Neural progenitor cell (in vitro differentiated cells): ENCODE results near the gene LRP1B. TPM values are rescaled to one million over a fixed set of nuclear protein-coding genes. Genes with fewer than 3 reads are reported as not detected.

Experiments used
- DNase-seq: peaks from one replicate; pipeline ENCODE4 v3.0.0-alpha.2; 2016; ENCODE audit warnings: low spot score
- H2AFZ ChIP-seq: fragments of 200-600 bp; sonication (generic); replicated peaks from 2 replicates; pipeline ENCODE4 v1.6.1; 2016; ENCODE audit warnings: antibody characterized with exemption
- H3F3A ChIP-seq: fragments of 200-600 bp; sonication (generic); 2 replicates; pipeline ENCODE4 v1.6.1; 2016; ENCODE audit warnings: antibody characterized with exemption, low read depth
- H3K27ac ChIP-seq: fragments of 200-600 bp; sonication (generic); 2 replicates; pipeline ENCODE4 v1.5.1; 2016; ENCODE audit warnings: mild to moderate bottlenecking
- H3K27me3 ChIP-seq: fragments of 200-600 bp; sonication (generic); 2 replicates; pipeline ENCODE4 v1.6.1; 2016; ENCODE audit warnings: mild to moderate bottlenecking, moderate library complexity
- H3K36me3 ChIP-seq: fragments of 200-600 bp; sonication (generic); 2 replicates; pipeline ENCODE4 v1.5.1; 2016
- H3K4me1 ChIP-seq: fragments of 200-600 bp; sonication (generic); 2 replicates; pipeline ENCODE4 v1.6.1; 2016; ENCODE audit warnings: mixed run types
- H3K4me2 ChIP-seq: fragments of 200-600 bp; sonication (generic); 2 replicates; pipeline ENCODE4 v1.6.1; 2016
- H3K4me3 ChIP-seq: fragments of 200-600 bp; sonication (generic); 2 replicates; pipeline ENCODE4 v1.5.1; 2016
- H3K79me2 ChIP-seq: fragments of 200-600 bp; sonication (generic); 2 replicates; pipeline ENCODE4 v1.6.1; 2016; ENCODE audit warnings: low read depth
- H3K9ac ChIP-seq: fragments of 200-600 bp; sonication (generic); 2 replicates; pipeline ENCODE4 v1.6.1; 2016
- H3K9me3 ChIP-seq: fragments of 200-600 bp; sonication (generic); 2 replicates; pipeline ENCODE4 v1.5.1; 2016; ENCODE audit warnings: low read depth
- H4K20me1 ChIP-seq: fragments of 200-600 bp; sonication (generic); 2 replicates; pipeline ENCODE4 v1.6.1; 2016; ENCODE audit warnings: low read depth
- H3K27ac Mint-ChIP-seq: 3 replicates; pipeline ENCODE4 v1.8.0; 2021; ENCODE audit warnings: mixed read lengths
- H3K27me3 Mint-ChIP-seq: 2 replicates; pipeline ENCODE4 v1.8.0; 2022; ENCODE audit warnings: low read depth, mild to moderate bottlenecking, inconsistent platforms, moderate library complexity, mixed read lengths; ENCODE audit not compliant: insufficient read depth
- H3K36me3 Mint-ChIP-seq: 3 replicates; pipeline ENCODE4 v1.8.0; 2021; ENCODE audit warnings: mixed read lengths
- H3K4me1 Mint-ChIP-seq: 3 replicates; pipeline ENCODE4 v1.8.0; 2021; ENCODE audit warnings: mixed read lengths
- H3K4me3 Mint-ChIP-seq: 3 replicates; pipeline ENCODE4 v1.8.0; 2021; ENCODE audit warnings: mild to moderate bottlenecking, moderate library complexity, mixed read lengths
- H3K9me3 Mint-ChIP-seq: 3 replicates; pipeline ENCODE4 v1.8.0; 2020; ENCODE audit warnings: mixed read lengths
- EZH2 ChIP-seq: fragments of 200-600 bp; sonication (generic); IDR thresholded peaks from 2 replicates; pipeline ENCODE4 v1.6.1; 2017; ENCODE audit warnings: antibody characterized with exemption, mild to moderate bottlenecking, moderate library complexity
- EZH2phosphoT487 ChIP-seq: fragments of 200-600 bp; sonication (generic); IDR thresholded peaks from 2 replicates; pipeline ENCODE4 v1.6.1; 2017; ENCODE audit warnings: antibody characterized with exemption
- total RNA-seq: library from RNA; depleted of rRNA; stranded (reverse); fragments of >200 nt; gene quantifications from 2 replicates; pipeline ENCODE4 v1.2.3, GENCODE V29; 2015; ENCODE audit warnings: low replicate concordance
- TF ChIP-seq, protein P1 (sequence below): fragments of 200-600 bp; sonication (generic); IDR thresholded peaks from 2 replicates; pipeline ENCODE4 v1.5.1; 2017; ENCODE audit warnings: antibody characterized with exemption, mild to moderate bottlenecking

The LRP1B gene
- total RNA-seq, 1 donor from 2014 or later: not detected

DNA sequence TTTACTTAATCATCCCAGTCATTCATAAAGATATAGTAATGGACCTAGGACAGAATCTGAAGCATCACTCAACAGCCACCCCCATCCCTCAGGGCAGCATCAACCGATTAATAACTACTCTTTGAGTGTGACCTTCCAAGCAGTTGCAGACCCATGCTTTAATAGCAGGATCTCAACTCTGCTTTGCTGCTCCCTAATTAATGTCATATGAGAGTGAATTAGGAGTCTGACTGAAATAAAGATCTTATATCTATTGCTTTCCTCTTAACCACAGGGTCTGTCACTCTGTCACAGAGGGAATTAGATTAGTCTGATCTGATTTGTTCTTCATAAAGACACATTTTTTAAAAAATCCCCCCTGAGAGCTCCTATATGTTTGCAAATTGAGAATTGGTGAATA lies 46.1 kb upstream of the LRP1B start:
- Mint-ChIP-seq H3K4me1 (peaks cover 17% of the 10 kb centered on the region), H3K27me3 (peaks cover 2% of the 10 kb centered on the region), H3K36me3 (no peaks in the 10 kb centered on the region), H3K4me3 (no peak overlapping the region), H3K9me3 (no peaks in the 10 kb centered on the region), H3K27ac (peak overlapping the region; percentile 25)
- Histone ChIP-seq H3K9me3 (no peaks in the 10 kb centered on the region), H3K36me3 (no peaks in the 10 kb centered on the region), H3K4me3 (no peak overlapping the region), H3K27me3 (no peaks in the 10 kb centered on the region), H3K9ac (no peak overlapping the region), H3K4me1 (no peaks in the 10 kb centered on the region), H4K20me1 (no peaks in the 10 kb centered on the region), H2AFZ (no peak overlapping the region), H3F3A (no peaks in the 10 kb centered on the region), H3K4me2 (no peak overlapping the region), H3K79me2 (no peaks in the 10 kb centered on the region), H3K27ac (no peak overlapping the region)
- TF ChIP-seq, protein P1, sequence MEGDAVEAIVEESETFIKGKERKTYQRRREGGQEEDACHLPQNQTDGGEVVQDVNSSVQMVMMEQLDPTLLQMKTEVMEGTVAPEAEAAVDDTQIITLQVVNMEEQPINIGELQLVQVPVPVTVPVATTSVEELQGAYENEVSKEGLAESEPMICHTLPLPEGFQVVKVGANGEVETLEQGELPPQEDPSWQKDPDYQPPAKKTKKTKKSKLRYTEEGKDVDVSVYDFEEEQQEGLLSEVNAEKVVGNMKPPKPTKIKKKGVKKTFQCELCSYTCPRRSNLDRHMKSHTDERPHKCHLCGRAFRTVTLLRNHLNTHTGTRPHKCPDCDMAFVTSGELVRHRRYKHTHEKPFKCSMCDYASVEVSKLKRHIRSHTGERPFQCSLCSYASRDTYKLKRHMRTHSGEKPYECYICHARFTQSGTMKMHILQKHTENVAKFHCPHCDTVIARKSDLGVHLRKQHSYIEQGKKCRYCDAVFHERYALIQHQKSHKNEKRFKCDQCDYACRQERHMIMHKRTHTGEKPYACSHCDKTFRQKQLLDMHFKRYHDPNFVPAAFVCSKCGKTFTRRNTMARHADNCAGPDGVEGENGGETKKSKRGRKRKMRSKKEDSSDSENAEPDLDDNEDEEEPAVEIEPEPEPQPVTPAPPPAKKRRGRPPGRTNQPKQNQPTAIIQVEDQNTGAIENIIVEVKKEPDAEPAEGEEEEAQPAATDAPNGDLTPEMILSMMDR: no peak
- no peak for TF ChIP-seq EZH2
- TF ChIP-seq EZH2phosphoT487: no peak
- no peak for DNase-seq

DNA sequence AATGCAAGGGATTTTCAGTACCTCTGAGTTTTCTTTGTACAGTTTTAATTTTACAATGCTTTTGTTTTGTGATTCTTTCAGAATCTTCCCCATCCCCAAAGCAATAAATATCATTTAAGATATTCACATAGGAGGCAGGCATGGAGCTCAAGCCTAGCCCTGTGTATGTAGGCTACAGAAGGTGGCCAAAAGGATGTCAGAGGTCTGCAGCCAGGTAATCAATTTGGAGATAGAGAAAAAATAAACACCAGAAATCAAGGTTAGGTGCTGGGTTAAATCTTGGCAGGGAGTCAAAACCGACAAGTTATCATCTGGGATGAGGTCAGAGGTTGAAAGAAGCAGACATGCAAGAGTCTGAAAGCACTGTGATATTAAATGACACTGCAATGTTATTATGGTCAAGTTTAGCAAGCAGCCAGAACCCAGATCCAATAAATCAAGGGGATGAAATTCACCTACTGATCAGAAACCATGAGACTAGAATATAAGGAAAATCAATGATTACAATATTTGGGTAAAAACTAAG lies 45.1 kb upstream of the LRP1B start:
- H3K4me1 ChIP-seq: no peaks in the 10 kb centered on the region
- no peak overlapping the region for H3K4me2 ChIP-seq
- no peak overlapping the region for H3K4me3 Mint-ChIP-seq
- H3K9me3 Mint-ChIP-seq: no peaks in the 10 kb centered on the region
- no peaks in the 10 kb centered on the region for H3F3A ChIP-seq
- DNase-seq: no peak
- no peak overlapping the region for H3K9ac ChIP-seq
- peaks cover 17% of the 10 kb centered on the region for H3K4me1 Mint-ChIP-seq
- H3K27me3 ChIP-seq: no peaks in the 10 kb centered on the region
- H2AFZ ChIP-seq: no peak overlapping the region
- H3K79me2 ChIP-seq: no peaks in the 10 kb centered on the region
- H3K27ac ChIP-seq: no peak overlapping the region
- TF ChIP-seq EZH2 (no peak), EZH2phosphoT487 (no peak)
- TF ChIP-seq, protein P1: no peak
- H3K27ac Mint-ChIP-seq: no peak overlapping the region
- no peaks in the 10 kb centered on the region for H3K36me3 ChIP-seq
- no peaks in the 10 kb centered on the region for H3K36me3 Mint-ChIP-seq
- H3K4me3 ChIP-seq: no peak overlapping the region
- no peaks in the 10 kb centered on the region for H4K20me1 ChIP-seq
- no peaks in the 10 kb centered on the region for H3K9me3 ChIP-seq
- peaks cover 2% of the 10 kb centered on the region for H3K27me3 Mint-ChIP-seq

GRCh38 chr2:142174176-142174575 lies 43.4 kb upstream of the LRP1B start:
- Histone ChIP-seq H3K4me2 (no peak overlapping the region), H4K20me1 (no peaks in the 10 kb centered on the region), H3K4me1 (no peaks in the 10 kb centered on the region), H3K27ac (no peak overlapping the region), H3K9ac (no peak overlapping the region), H3K4me3 (no peak overlapping the region), H3K79me2 (no peaks in the 10 kb centered on the region), H3K9me3 (no peaks in the 10 kb centered on the region), H3K36me3 (no peaks in the 10 kb centered on the region), H3K27me3 (no peaks in the 10 kb centered on the region), H3F3A (no peaks in the 10 kb centered on the region), H2AFZ (no peak overlapping the region)
- Mint-ChIP-seq H3K36me3 (no peaks in the 10 kb centered on the region), H3K27me3 (peaks cover 2% of the 10 kb centered on the region), H3K4me1 (peaks cover 17% of the 10 kb centered on the region), H3K9me3 (no peaks in the 10 kb centered on the region), H3K4me3 (no peak overlapping the region), H3K27ac (no peak overlapping the region)
- DNase-seq: no peak
- TF ChIP-seq EZH2phosphoT487 (no peak), EZH2 (no peak)
- TF ChIP-seq, protein P1: no peak
